ENCODE measurements around the gene C1QA.
A peak's percentile ranks its signal among the peaks of the same experiment; 100 is the strongest.

DNA sequence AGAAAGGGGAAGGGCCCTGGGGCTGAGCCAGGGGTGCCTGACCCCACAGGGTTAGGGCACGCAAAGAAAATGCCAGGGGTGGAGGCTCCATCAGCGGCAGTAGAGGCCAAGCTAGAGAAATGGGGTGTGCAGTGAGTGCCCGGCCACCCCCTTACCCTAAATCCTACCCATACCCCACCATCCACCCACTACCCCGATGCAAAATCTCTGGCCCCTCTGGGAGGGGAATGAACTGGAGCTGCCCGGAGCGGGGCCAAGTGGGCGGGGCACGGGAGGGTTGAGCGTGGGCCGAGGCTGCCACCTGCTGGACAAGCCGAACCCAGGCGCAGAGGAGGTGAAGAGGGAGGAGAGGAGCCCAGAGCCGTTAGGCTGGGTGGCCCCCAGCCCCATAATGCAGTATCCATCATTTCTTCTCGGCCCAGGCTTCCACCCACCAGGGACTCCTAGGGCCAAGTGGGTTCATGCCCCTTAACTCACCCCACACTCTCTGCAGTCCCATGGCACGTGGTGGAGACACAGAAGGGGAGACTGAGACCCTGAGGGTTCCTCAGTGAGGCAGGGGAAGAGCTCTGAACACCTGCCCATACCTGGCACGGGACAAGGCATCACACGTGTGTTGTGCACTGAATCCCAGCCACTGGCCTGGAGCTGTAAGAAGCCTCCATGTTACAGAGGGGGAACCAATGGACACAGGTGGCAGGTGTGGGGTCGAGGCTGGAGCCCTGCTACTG lies 5.6 kb downstream of the C1QA start:
- TF ChIP-seq POLR2A (IDR thresholded peaks at IDR 0.05): no peak
- TF ChIP-seq, protein P1, sequence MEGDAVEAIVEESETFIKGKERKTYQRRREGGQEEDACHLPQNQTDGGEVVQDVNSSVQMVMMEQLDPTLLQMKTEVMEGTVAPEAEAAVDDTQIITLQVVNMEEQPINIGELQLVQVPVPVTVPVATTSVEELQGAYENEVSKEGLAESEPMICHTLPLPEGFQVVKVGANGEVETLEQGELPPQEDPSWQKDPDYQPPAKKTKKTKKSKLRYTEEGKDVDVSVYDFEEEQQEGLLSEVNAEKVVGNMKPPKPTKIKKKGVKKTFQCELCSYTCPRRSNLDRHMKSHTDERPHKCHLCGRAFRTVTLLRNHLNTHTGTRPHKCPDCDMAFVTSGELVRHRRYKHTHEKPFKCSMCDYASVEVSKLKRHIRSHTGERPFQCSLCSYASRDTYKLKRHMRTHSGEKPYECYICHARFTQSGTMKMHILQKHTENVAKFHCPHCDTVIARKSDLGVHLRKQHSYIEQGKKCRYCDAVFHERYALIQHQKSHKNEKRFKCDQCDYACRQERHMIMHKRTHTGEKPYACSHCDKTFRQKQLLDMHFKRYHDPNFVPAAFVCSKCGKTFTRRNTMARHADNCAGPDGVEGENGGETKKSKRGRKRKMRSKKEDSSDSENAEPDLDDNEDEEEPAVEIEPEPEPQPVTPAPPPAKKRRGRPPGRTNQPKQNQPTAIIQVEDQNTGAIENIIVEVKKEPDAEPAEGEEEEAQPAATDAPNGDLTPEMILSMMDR (IDR thresholded peaks at IDR 0.05): peak; percentile 87 to 97 (median 95)

Measured in right lobe of liver (tissue), 4 donors.